ENCODE measurements around the gene TTC28. TPM values are rescaled to one million over a fixed set of nuclear protein-coding genes. Genes with fewer than 3 reads are reported as not detected.

Gene TTC28
- total and polyA plus RNA-seq, 10 of the 15 experiments (the other 5 are each of a cell fraction or from before 2014, with no cell fraction given): 0.15 to 8.4 (median 1.4) TPM

DNA sequence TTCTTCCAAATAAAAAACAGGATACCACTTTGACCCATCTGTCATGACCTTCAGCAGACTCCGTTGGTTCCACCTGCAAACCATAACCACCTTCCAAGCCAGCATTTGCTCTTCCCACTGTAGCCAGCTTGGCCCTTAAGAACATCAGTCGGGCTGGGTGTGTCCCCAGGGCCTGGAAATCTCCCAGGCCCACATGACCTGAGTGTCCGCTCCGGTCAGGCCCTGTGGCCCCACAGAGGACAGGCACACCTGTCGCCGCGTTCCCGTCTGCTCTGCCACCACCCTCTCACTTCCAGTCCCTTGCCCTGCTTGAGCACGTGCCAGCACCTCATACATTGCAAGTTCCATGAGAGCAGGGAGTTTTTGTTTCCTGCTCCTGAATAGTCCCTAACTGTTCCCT lies 694.9 kb downstream of the TTC28 start (continued):
- TF ChIP-seq, protein P1, sequence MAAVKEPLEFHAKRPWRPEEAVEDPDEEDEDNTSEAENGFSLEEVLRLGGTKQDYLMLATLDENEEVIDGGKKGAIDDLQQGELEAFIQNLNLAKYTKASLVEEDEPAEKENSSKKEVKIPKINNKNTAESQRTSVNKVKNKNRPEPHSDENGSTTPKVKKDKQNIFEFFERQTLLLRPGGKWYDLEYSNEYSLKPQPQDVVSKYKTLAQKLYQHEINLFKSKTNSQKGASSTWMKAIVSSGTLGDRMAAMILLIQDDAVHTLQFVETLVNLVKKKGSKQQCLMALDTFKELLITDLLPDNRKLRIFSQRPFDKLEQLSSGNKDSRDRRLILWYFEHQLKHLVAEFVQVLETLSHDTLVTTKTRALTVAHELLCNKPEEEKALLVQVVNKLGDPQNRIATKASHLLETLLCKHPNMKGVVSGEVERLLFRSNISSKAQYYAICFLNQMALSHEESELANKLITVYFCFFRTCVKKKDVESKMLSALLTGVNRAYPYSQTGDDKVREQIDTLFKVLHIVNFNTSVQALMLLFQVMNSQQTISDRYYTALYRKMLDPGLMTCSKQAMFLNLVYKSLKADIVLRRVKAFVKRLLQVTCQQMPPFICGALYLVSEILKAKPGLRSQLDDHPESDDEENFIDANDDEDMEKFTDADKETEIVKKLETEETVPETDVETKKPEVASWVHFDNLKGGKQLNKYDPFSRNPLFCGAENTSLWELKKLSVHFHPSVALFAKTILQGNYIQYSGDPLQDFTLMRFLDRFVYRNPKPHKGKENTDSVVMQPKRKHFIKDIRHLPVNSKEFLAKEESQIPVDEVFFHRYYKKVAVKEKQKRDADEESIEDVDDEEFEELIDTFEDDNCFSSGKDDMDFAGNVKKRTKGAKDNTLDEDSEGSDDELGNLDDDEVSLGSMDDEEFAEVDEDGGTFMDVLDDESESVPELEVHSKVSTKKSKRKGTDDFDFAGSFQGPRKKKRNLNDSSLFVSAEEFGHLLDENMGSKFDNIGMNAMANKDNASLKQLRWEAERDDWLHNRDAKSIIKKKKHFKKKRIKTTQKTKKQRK (IDR thresholded peaks at IDR 0.05; ENCODE audit: low read depth, low read length): no peak
- no peak for TF ChIP-seq JUND (IDR thresholded peaks at IDR 0.05; ENCODE audit: low read depth, low read length)
- TF ChIP-seq ETV6 (conservative IDR thresholded peaks at IDR 0.05 in 1 of 2, IDR thresholded peaks at IDR 0.05 in 1 of 2; ENCODE audit: borderline replicate concordance in 1 of 2, low read depth in 1 of 2): no peak
- TF ChIP-seq, protein P2, sequence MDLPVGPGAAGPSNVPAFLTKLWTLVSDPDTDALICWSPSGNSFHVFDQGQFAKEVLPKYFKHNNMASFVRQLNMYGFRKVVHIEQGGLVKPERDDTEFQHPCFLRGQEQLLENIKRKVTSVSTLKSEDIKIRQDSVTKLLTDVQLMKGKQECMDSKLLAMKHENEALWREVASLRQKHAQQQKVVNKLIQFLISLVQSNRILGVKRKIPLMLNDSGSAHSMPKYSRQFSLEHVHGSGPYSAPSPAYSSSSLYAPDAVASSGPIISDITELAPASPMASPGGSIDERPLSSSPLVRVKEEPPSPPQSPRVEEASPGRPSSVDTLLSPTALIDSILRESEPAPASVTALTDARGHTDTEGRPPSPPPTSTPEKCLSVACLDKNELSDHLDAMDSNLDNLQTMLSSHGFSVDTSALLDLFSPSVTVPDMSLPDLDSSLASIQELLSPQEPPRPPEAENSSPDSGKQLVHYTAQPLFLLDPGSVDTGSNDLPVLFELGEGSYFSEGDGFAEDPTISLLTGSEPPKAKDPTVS (IDR thresholded peaks at IDR 0.05; ENCODE audit: low read depth, low read length): no peak
- no peak for TF ChIP-seq KAT2A (conservative IDR thresholded peaks at IDR 0.05; ENCODE audit: control insufficient read depth, low read depth, low read length)
- no peak for TF ChIP-seq DPF2 (IDR thresholded peaks at IDR 0.05)

DNA sequence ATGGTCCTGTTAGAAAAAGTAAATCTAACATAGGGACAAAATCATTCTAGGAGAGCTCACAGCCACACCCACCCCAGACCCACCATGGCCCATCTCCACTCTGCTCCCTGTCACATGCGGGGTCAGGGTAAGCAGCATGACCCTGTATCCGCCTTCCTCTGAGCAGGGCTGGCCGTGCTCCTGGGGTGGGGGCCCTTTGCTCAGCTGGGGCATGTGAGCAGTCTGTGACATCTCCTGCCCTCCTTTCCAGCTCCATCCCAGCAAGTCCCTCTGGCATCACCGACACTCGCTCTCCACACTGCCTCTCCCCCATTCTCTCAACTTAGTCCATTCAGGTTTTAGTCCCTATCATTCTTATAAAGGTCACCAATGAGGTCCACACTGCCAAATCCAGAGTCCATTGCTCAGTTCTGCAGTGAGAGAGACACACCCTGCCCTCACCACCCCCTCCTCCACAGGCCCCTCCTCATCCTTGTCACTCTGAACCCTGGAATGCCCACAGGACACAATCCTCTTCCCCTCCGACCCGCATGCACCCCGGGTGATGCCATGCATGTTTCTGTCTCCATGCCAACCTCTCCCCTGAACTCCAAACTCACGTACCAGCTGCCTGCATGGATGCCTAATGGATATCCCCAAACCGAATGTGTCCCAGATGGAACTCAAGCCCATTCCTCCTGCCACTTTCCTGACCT lies 695.5 kb downstream of the TTC28 start:
- DNase-seq (ENCODE audit: low read depth, low spot score): no peak
- CTCF ChIA-PET: interaction anchor here (1.8 kb wide), 1 partner anchor 64 kb away, joined by 4 read pairs; no protein-coding TSS in a partner anchor

More for the DNA sequence above, 695.5 kb downstream of the TTC28 start:
- WGBS (ENCODE audit: insufficient coverage, insufficient replicate concordance, low lambda C conversion rate, missing lambda C conversion rate): 49% methylated on average over 10 of the region's 10 CpGs
- Histone ChIP-seq H3K79me2 (ENCODE audit: control insufficient read depth, insufficient read depth, low read length) (no peaks in the 10 kb centered on the region), H3K36me3 (ENCODE audit: control insufficient read depth in 2 of 2, insufficient read depth in 2 of 2, low read length in 1 of 2) (no peaks in the 10 kb centered on the region), H3K4me3 (no peak overlapping the region), H4K20me1 (ENCODE audit: control insufficient read depth, insufficient read depth) (no peaks in the 10 kb centered on the region), H2AFZ (ENCODE audit: control insufficient read depth, low read depth, low read length) (no peak overlapping the region), H3K4me1 (ENCODE audit: control insufficient read depth, insufficient read depth, low read length) (no peaks in the 10 kb centered on the region), H3K4me2 (ENCODE audit: control insufficient read depth, insufficient read depth) (no peak overlapping the region), H3K27me3 (replicated peaks in 1 of 2; ENCODE audit: control insufficient read depth in 2 of 2, insufficient read depth in 2 of 2, low read length in 1 of 2) (no peaks in the 10 kb centered on the region), H3K9ac (ENCODE audit: control insufficient read depth, insufficient read depth, low read length) (no peak overlapping the region), H3K27ac (ENCODE audit: control insufficient read depth, insufficient read depth) (no peak overlapping the region), H3K9me3 (replicated peaks; ENCODE audit: control insufficient read depth, insufficient read depth, low read length) (no peaks in the 10 kb centered on the region)
- intact Hi-C loops (cut with micrococcal nuclease; ENCODE audit: unreplicated experiment) (no loop called here), in situ Hi-C loops (cut with MboI) (no loop called here)
- no TSS peak for BruUV-seq (replicated peaks)
- SMC1A ChIA-PET (ENCODE audit: uncharacterized antibody, unreplicated experiment): no interaction called here
- no peak for ATAC-seq
- TF ChIP-seq NFYA (IDR thresholded peaks at IDR 0.05; ENCODE audit: borderline replicate concordance, low read depth, low read length) (no peak), POLR2A (IDR thresholded peaks at IDR 0.05; ENCODE audit: low read depth, low read length) (no peak), BACH1 (IDR thresholded peaks at IDR 0.05; ENCODE audit: borderline replicate concordance) (no peak), KLF5 (IDR thresholded peaks at IDR 0.05; ENCODE audit: partially characterized antibody) (no peak), ZNF274 (IDR thresholded peaks at IDR 0.05; ENCODE audit: insufficient read depth, insufficient read length) (no peak)
- TF ChIP-seq, protein P3, sequence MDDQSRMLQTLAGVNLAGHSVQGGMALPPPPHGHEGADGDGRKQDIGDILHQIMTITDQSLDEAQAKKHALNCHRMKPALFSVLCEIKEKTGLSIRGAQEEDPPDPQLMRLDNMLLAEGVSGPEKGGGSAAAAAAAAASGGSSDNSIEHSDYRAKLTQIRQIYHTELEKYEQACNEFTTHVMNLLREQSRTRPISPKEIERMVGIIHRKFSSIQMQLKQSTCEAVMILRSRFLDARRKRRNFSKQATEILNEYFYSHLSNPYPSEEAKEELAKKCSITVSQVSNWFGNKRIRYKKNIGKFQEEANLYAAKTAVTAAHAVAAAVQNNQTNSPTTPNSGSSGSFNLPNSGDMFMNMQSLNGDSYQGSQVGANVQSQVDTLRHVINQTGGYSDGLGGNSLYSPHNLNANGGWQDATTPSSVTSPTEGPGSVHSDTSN (IDR thresholded peaks at IDR 0.05; ENCODE audit: insufficient replicate concordance, low read depth, low read length): no peak
- POLR2A ChIA-PET: no interaction called here
- FAIRE-seq: no peak
- RAD21 ChIA-PET (ENCODE audit: unreplicated experiment): no interaction called here

Data from GM12878 (cell line).